ENCODE measurements around the gene LAIR2.

Gene LAIR2

DNA sequence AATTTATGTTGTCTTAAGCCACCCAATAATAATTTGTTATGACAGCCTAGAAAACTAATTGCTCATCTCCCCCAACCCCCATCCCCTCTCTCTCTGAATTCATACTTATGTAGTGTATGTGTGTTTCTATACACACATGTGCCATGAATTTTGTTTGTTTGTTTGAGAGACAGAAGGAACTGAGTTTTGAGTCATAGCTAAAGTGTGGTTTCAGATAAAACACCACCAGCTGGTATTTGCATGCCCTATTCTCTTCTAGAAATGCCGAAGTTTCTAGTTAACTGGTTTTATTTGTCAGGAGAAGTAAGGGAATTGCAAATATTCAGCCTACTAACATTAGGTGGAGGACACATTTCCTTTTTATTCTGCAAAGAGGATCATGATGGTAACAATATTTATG is 53.6 kb downstream of the LAIR2 start:
- Histone ChIP-seq H3K27ac (no peak overlapping the region), H3K4me1 (ENCODE audit: control insufficient read depth in 1 of 2, insufficient read depth in 1 of 2, low read depth in 1 of 2, low read length in 1 of 2) (peaks cover 0 to 4% of the 10 kb centered on the region in 2 experiments), H3K36me3 (no peaks in the 10 kb centered on the region), H3K9me3 (no peaks in the 10 kb centered on the region), H3K4me3 (ENCODE audit: low read depth in 1 of 2, low read length in 1 of 2) (no peak overlapping the region), H3K27me3 (peaks cover 12% of the 10 kb centered on the region)
- TF ChIP-seq, protein P1, sequence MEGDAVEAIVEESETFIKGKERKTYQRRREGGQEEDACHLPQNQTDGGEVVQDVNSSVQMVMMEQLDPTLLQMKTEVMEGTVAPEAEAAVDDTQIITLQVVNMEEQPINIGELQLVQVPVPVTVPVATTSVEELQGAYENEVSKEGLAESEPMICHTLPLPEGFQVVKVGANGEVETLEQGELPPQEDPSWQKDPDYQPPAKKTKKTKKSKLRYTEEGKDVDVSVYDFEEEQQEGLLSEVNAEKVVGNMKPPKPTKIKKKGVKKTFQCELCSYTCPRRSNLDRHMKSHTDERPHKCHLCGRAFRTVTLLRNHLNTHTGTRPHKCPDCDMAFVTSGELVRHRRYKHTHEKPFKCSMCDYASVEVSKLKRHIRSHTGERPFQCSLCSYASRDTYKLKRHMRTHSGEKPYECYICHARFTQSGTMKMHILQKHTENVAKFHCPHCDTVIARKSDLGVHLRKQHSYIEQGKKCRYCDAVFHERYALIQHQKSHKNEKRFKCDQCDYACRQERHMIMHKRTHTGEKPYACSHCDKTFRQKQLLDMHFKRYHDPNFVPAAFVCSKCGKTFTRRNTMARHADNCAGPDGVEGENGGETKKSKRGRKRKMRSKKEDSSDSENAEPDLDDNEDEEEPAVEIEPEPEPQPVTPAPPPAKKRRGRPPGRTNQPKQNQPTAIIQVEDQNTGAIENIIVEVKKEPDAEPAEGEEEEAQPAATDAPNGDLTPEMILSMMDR (IDR thresholded peaks at IDR 0.05), result no peak

DNA sequence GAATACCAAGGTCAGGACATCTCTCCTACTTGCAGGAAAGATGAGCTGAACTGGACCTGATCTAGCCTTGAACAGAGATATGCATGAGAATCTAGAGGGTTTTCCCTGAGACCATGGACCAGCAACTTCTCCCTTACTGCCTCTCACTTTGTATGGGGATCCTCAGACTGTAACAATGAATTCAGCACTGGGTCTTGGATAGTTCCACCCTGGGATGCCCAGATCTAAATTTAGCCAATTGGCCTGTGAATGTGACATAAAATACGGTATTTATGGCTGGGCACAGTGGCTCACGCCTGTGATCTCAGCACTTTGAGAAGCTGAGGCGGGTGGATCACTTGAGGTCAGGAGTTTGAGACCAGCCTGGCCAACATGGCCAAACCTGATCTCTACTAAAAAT is 55.7 kb downstream of the LAIR2 start:
- Histone ChIP-seq H3K9me3 (no peaks in the 10 kb centered on the region), H3K27me3 (no peaks in the 10 kb centered on the region), H3K4me3 (ENCODE audit: low read depth in 1 of 2, low read length in 1 of 2) (no peak overlapping the region), H3K4me1 (ENCODE audit: control insufficient read depth in 1 of 2, insufficient read depth in 1 of 2, low read depth in 1 of 2, low read length in 1 of 2) (no peaks in the 10 kb centered on the region), H3K27ac (no peak overlapping the region), H3K36me3 (no peaks in the 10 kb centered on the region)
- TF ChIP-seq, protein P1 (IDR thresholded peaks at IDR 0.05), result no peak

All from neutrophil (primary cell).